Spinal cord (tissue), 10 donors: Measurements from ENCODE around the gene RTEL1. TPM values are rescaled to one million over a fixed set of nuclear protein-coding genes. Genes with fewer than 3 reads are reported as not detected.
"Not testable (repeated sequence)": the region's sequence is repeated elsewhere in the genome, so short reads cannot be mapped to it uniquely, and the experiment has no call there.

Experiments used
- DNase-seq, 6 donors: peaks; one replicate each; pipeline versions ENCODE4 v3.0.0 to v3.0.0-alpha.2; 2013 to 2015; ENCODE audit warnings: low spot score in 6 of 6, low read depth in 4 of 6
- H3K27ac ChIP-seq: one replicate; pipeline ENCODE4 v1.5.1; 2013; ENCODE audit warnings: low read depth, low read length, control low read depth
- H3K27me3 ChIP-seq: one replicate; pipeline ENCODE4 v1.6.1; 2013; ENCODE audit warnings: low read length; ENCODE audit not compliant: control insufficient read depth, insufficient read depth
- H3K36me3 ChIP-seq: one replicate; pipeline ENCODE4 v1.6.1; 2013; ENCODE audit warnings: low read length; ENCODE audit not compliant: control insufficient read depth, insufficient read depth
- H3K4me1 ChIP-seq: one replicate; pipeline ENCODE4 v1.6.1; 2013; ENCODE audit warnings: low read length; ENCODE audit not compliant: control insufficient read depth, insufficient read depth
- H3K4me3 ChIP-seq: one replicate; pipeline ENCODE4 v1.5.1; 2013; ENCODE audit warnings: low read depth, low read length, control low read depth
- H3K9me3 ChIP-seq: one replicate; pipeline ENCODE4 v1.6.1; 2013; ENCODE audit warnings: low read length; ENCODE audit not compliant: control insufficient read depth, insufficient read depth
- WGBS: methylation state at CpG from one replicate; pipeline ENCODE4 v1.1.5; 2013; ENCODE audit warnings: missing lambda C conversion rate; ENCODE audit not compliant: insufficient coverage; 5-methylcytosine and 5-hydroxymethylcytosine counted together
- polyA plus RNA-seq, 2 donors: library from polyadenylated mRNA; unstranded; fragments of 120-200 nt; gene quantifications; one replicate each; pipeline ENCODE4 v1.2.1, GENCODE V29; 2013; ENCODE audit not compliant: insufficient read length in 2 of 2
- total RNA-seq, 2 donors: library from RNA; depleted of rRNA in 1 of 2; stranded (reverse); fragments of 120-200 nt in 1 of 2; fragments of >200 nt in 1 of 2; gene quantifications; one replicate each; pipeline versions ENCODE4 v1.2.3 to v1.2.4, GENCODE V29; 2013 to 2014
- donor health status: healthy.

Gene RTEL1
- total and polyA plus RNA-seq, 4 donors, result 8.1 to 29.6 (median 19.3) TPM

- H3K36me3 ChIP-seq, result peaks cover 4% of the 10 kb centered on the region
Observed at GRCh38 chr20:63627751-63628245, 30.3 kb upstream of the RTEL1 start.

DNA sequence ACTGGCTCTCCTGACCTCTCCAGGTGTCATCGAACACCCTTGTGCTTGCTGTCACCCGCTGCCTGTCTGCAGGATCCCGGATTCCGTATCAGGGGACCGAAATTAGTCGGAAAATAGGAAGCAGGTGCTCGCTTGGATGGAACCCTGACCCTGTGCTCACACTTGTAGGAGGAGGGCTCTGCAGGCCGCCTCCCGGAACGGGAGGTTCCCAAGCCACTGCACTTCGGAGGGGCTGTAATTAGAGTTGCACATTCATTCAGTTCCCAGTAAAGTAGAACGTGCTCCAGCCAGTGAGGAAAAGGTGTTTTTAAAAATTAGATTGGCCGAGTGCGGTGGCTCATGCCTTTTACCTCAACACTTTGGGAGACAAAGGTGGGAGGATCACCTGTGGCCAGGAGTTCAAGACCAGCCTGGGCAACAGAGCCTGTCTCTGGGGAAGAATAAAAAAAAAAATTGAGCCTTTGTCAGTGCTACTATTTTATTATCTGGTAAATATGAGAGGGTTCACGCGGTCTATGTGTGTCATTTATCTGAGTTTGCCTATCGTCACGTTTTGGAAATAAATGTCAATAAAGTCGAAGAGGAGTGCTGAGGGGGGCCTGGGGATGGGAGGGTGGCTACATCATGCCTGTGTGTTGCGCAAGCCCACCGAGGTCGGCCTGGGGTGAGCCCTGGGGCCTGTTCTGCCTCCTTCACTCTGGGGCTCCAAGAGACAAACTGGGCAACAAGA lies 29.7 kb upstream of the RTEL1 start:
- H3K9me3 ChIP-seq, result no peaks in the 10 kb centered on the region
- peaks cover 3% of the 10 kb centered on the region for H3K36me3 ChIP-seq
- peak overlapping the region; percentile 76 for H3K4me3 ChIP-seq
- no peaks in the 10 kb centered on the region for H3K27me3 ChIP-seq
- DNase-seq, result peak in 2 of 6 donors; percentile 45 to 74
- H3K27ac ChIP-seq, result no peak overlapping the region
- WGBS, result 49% methylated on average over 22 of the region's 22 CpGs
- H3K4me1 ChIP-seq, result peaks cover 25% of the 10 kb centered on the region

More at GRCh38 chr20:63627751-63628245, 30.3 kb upstream of the RTEL1 start:
- H3K9me3 ChIP-seq, result no peaks in the 10 kb centered on the region
- H3K27ac ChIP-seq, result no peak overlapping the region
- peaks cover 25% of the 10 kb centered on the region for H3K4me1 ChIP-seq
- WGBS, result 15% methylated on average over 25 of the region's 28 CpGs
- H3K4me3 ChIP-seq, result peak overlapping the region; percentile 76
- H3K27me3 ChIP-seq, result no peaks in the 10 kb centered on the region
- DNase-seq, result no peak

GRCh38 chr20:63630956-63631355 lies 27.2 kb upstream of the RTEL1 start:
- H3K9me3 ChIP-seq, DNase-seq, H3K36me3 ChIP-seq, H3K27ac ChIP-seq, H3K4me3 ChIP-seq, H3K27me3 ChIP-seq: not testable (repeated sequence)
- 97% methylated on average over 6 of the region's 6 CpGs for WGBS
- H3K4me1 ChIP-seq, result peaks cover 19% of the 10 kb centered on the region

- H3K4me1 ChIP-seq, result peaks cover 17% of the 10 kb centered on the region
- WGBS, result 88% methylated on average over 7 of the region's 10 CpGs
- not testable (repeated sequence) for H3K36me3 ChIP-seq, H3K27me3 ChIP-seq, H3K9me3 ChIP-seq, H3K27ac ChIP-seq, H3K4me3 ChIP-seq, DNase-seq
Observed at GRCh38 chr20:63631426-63631825, 26.7 kb upstream of the RTEL1 start.

- DNase-seq, result no peak
- peaks cover 3% of the 10 kb centered on the region for H3K4me1 ChIP-seq
- H3K36me3 ChIP-seq, result peaks cover 3% of the 10 kb centered on the region
- no peak overlapping the region for H3K27ac ChIP-seq
- 95% methylated on average over 2 of the region's 9 CpGs for WGBS
- H3K4me3 ChIP-seq, result no peak overlapping the region
- H3K9me3 ChIP-seq, result no peaks in the 10 kb centered on the region
- no peaks in the 10 kb centered on the region for H3K27me3 ChIP-seq
Observed at GRCh38 chr20:63633732-63634131, 24.4 kb upstream of the RTEL1 start.

- H3K27ac ChIP-seq, result no peak overlapping the region
- H3K9me3 ChIP-seq, result no peaks in the 10 kb centered on the region
- H3K4me1 ChIP-seq, result peaks cover 2% of the 10 kb centered on the region
- H3K36me3 ChIP-seq, result peaks cover 14% of the 10 kb centered on the region
- no peak for DNase-seq
- 81% methylated on average over 15 of the region's 15 CpGs for WGBS
- no peaks in the 10 kb centered on the region for H3K27me3 ChIP-seq
- no peak overlapping the region for H3K4me3 ChIP-seq
Observed at GRCh38 chr20:63635431-63636141, 22.5 kb upstream of the RTEL1 start.

- Histone ChIP-seq H3K9me3 (no peaks in the 10 kb centered on the region), H3K4me1 (peaks cover 6% of the 10 kb centered on the region), H3K4me3 (no peak overlapping the region), H3K27me3 (no peaks in the 10 kb centered on the region), H3K36me3 (peaks cover 22% of the 10 kb centered on the region), H3K27ac (no peak overlapping the region)
- 37% methylated on average over 7 of the region's 19 CpGs for WGBS
- DNase-seq, result peak in 1 of 6 donors; percentile 14
Observed at GRCh38 chr20:63636752-63637628, 21.1 kb upstream of the RTEL1 start.

- no peaks in the 10 kb centered on the region for H3K27me3 ChIP-seq
- H3K4me3 ChIP-seq, result no peak overlapping the region
- 76% methylated on average over 3 of the region's 15 CpGs for WGBS
- H3K4me1 ChIP-seq, result peaks cover 13% of the 10 kb centered on the region
- H3K27ac ChIP-seq, result no peak overlapping the region
- DNase-seq, result no peak
- H3K36me3 ChIP-seq, result peaks cover 42% of the 10 kb centered on the region
- no peaks in the 10 kb centered on the region for H3K9me3 ChIP-seq
Observed at GRCh38 chr20:63639093-63639975, 18.8 kb upstream of the RTEL1 start.
